Vagina (tissue), 2 donors: Measurements from ENCODE around the gene RAB3GAP2. TPM values are rescaled to one million over a fixed set of nuclear protein-coding genes. Genes with fewer than 3 reads are reported as not detected.

ENCODE experiments used
- DNase-seq, 2 donors: peaks; one replicate each; pipeline ENCODE4 v3.0.0-alpha.2; 2017; ENCODE audit errors: extremely low spot score in 2 of 2
- H3K27ac ChIP-seq: fragments of 200-600 bp; sonication (generic); one replicate; pipeline ENCODE4 v1.5.1; 2019
- H3K27me3 ChIP-seq: fragments of 200-600 bp; sonication (generic); one replicate; pipeline ENCODE4 v1.5.1; 2019
- H3K36me3 ChIP-seq, 2 donors: fragments of 200-600 bp; sonication (generic); one replicate each; pipeline ENCODE4 v1.5.1; 2017 to 2019
- H3K4me1 ChIP-seq: fragments of 200-600 bp; sonication (generic); one replicate; pipeline ENCODE4 v1.5.1; 2019
- H3K4me3 ChIP-seq, 2 donors: fragments of 200-600 bp; sonication (generic); 1 replicate in 1 of 2; 2 replicates in 1 of 2; pipeline ENCODE4 v1.5.1; 2016 to 2019
- H3K9me3 ChIP-seq: fragments of 200-600 bp; sonication (generic); one replicate; pipeline ENCODE4 v1.5.1; 2019
- CTCF ChIP-seq, 3 experiments: fragments of 450-650 bp in 2 of 3; fragments of 200-600 bp in 1 of 3; sonication (generic) in 1 of 3; IDR thresholded peaks; one replicate each; pipeline ENCODE4 v1.5.1; 2017 to 2019; ENCODE audit warnings: antibody characterized with exemption in 3 of 3, mild to moderate bottlenecking in 2 of 3, moderate library complexity in 2 of 3
- POLR2A ChIP-seq, 2 donors: fragments of 450-650 bp; IDR thresholded peaks; one replicate each; pipeline ENCODE4 v1.6.1; 2017; ENCODE audit warnings: antibody characterized with exemption in 2 of 2, mild to moderate bottlenecking in 2 of 2, moderate library complexity in 2 of 2
- POLR2AphosphoS5 ChIP-seq, 2 donors: sonication (generic); formaldehyde crosslinking; IDR thresholded peaks; one replicate each; pipeline ENCODE4 v1.9.0; 2017; ENCODE audit warnings: antibody characterized with exemption in 2 of 2, mild to moderate bottlenecking in 2 of 2, low read depth in 1 of 2; ENCODE audit not compliant: insufficient read depth in 1 of 2
- intact Hi-C: fragments of 100-400 bp; cut with DNase I; formaldehyde crosslinking; loops from one replicate; pipeline ENCODE4 v1.15.1; 2023
- total RNA-seq: library from RNA; depleted of rRNA; stranded (reverse); fragments of >200 nt; gene quantifications from one replicate; pipeline ENCODE4 v1.2.3, GENCODE V29; 2016

Gene RAB3GAP2
- total RNA-seq, 1 donor from 2014 or later: 16.9 TPM

DNA sequence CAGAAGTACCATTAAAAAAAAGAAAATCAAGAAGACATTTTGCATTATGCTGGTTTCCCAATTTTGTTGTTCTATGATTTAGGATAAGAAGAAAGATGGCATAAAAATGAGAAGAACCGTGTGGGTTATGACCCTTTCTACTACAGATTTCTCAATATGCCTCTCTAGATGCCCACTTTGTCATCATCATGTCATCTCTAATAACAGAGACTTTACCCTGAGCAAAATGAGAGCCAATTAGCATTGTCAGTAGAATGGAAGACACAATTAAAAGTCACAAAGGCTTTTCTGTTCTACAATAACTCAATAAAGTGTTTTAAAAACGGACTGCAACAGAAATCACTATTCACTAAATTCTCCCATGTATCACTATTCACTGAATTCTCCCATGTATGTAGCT, 85.5 kb downstream of the RAB3GAP2 start:
- intact Hi-C loops: no loop called here
- Histone ChIP-seq H3K27ac (no peak overlapping the region), H3K9me3 (no peaks in the 10 kb centered on the region), H3K36me3 (peaks cover 0 to 48% of the 10 kb centered on the region in 2 donors), H3K27me3 (no peaks in the 10 kb centered on the region), H3K4me1 (no peaks in the 10 kb centered on the region), H3K4me3 (no peak overlapping the region)
- no peak for DNase-seq
- no peak for TF ChIP-seq CTCF (IDR thresholded peaks at IDR 0.05)
- no peak for TF ChIP-seq POLR2A (IDR thresholded peaks at IDR 0.05)
- TF ChIP-seq POLR2AphosphoS5 (IDR thresholded peaks at IDR 0.05; ENCODE audit: insufficient read depth in 1 of 2, low read depth in 1 of 2): no peak

GRCh38 chr1:220184506-220184905, 87.7 kb downstream of the RAB3GAP2 start:
- intact Hi-C loops: no loop called here
- Histone ChIP-seq H3K27me3 (no peaks in the 10 kb centered on the region), H3K4me1 (no peaks in the 10 kb centered on the region), H3K4me3 (no peak overlapping the region), H3K36me3 (peaks cover 0 to 43% of the 10 kb centered on the region in 2 donors), H3K27ac (no peak overlapping the region), H3K9me3 (no peaks in the 10 kb centered on the region)
- no peak for TF ChIP-seq POLR2AphosphoS5 (IDR thresholded peaks at IDR 0.05; ENCODE audit: insufficient read depth in 1 of 2, low read depth in 1 of 2)
- no peak for TF ChIP-seq CTCF (IDR thresholded peaks at IDR 0.05)
- TF ChIP-seq POLR2A (IDR thresholded peaks at IDR 0.05): no peak
- DNase-seq: no peak

DNA sequence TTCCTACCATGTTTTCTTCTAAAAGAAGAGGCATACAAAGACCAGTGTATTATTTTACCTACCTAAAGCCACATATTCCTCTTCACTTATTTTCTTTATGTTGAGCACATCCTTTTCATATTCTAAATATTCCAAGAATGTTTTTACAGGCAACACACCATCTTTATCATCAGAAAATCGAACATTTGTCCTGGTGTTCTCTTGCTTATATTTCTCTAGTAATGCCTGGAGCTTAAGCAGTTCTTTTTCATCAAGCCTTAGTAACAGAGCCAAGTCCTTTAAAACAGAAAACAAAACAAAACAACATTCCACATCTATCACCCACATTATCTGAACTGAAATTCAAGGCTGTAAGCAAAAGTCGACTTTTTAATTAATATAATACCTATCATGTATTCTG, 89.6 kb downstream of the RAB3GAP2 start:
- peaks cover 0 to 30% of the 10 kb centered on the region in 2 donors for H3K36me3 ChIP-seq

DNA sequence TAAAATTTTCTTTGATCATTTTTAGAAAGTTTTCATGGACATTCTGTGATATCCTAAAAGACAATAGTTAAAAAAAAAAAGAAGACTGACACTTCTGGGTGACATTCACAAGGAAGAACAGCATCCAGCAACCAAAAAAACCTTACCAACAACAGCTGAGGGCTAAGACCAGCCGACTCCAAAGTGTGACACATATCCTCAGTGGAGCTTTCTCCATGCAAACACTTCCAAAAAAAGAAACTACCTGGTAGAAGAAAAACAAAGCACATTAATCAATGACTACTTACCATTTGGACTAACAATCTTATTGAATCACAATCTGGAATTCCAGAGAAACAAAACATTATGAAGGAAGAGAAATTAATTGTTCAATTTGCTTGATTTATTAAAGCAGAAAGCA, 90.1 kb downstream of the RAB3GAP2 start:
- no peak for DNase-seq
- Histone ChIP-seq H3K4me3 (no peak overlapping the region), H3K27me3 (no peaks in the 10 kb centered on the region), H3K4me1 (no peaks in the 10 kb centered on the region), H3K27ac (no peak overlapping the region), H3K9me3 (no peaks in the 10 kb centered on the region), H3K36me3 (peaks cover 0 to 27% of the 10 kb centered on the region in 2 donors)
- intact Hi-C loops: no loop called here
- TF ChIP-seq POLR2AphosphoS5 (IDR thresholded peaks at IDR 0.05; ENCODE audit: insufficient read depth in 1 of 2, low read depth in 1 of 2) (no peak), POLR2A (IDR thresholded peaks at IDR 0.05) (no peak), CTCF (IDR thresholded peaks at IDR 0.05) (no peak)

More for the DNA sequence above, 89.6 kb downstream of the RAB3GAP2 start:
- H3K9me3 ChIP-seq: no peaks in the 10 kb centered on the region
- no peak overlapping the region for H3K27ac ChIP-seq
- H3K4me3 ChIP-seq: no peak overlapping the region
- H3K4me1 ChIP-seq: no peaks in the 10 kb centered on the region
- TF ChIP-seq POLR2AphosphoS5 (IDR thresholded peaks at IDR 0.05; ENCODE audit: insufficient read depth in 1 of 2, low read depth in 1 of 2) (no peak), CTCF (IDR thresholded peaks at IDR 0.05) (no peak)
- DNase-seq: no peak
- intact Hi-C loops: no loop called here
- H3K27me3 ChIP-seq: no peaks in the 10 kb centered on the region

DNA sequence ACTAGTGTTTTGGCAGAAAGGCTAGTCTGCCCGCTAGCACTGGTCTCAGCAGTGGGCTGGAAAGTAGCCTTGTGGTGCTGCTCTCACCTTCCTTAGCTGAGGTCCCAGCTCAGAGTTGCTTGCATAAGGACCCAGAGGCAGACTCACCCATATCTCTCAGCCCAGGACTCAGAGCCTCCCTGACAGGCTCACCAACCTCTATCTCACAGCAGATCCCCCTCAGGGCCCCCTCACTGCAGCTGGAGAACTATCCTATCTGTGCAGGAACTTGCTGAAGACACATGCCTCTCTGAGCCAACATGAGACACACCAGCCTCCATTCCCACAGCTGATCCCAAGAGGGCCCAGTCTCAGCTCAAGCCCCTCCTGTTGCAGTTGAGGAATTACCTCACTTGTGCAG, 95.7 kb downstream of the RAB3GAP2 start:
- no peak for DNase-seq
- no peak for TF ChIP-seq CTCF (IDR thresholded peaks at IDR 0.05)
- TF ChIP-seq POLR2AphosphoS5 (IDR thresholded peaks at IDR 0.05; ENCODE audit: insufficient read depth in 1 of 2, low read depth in 1 of 2): no peak
- TF ChIP-seq POLR2A (IDR thresholded peaks at IDR 0.05): no peak
- Histone ChIP-seq H3K36me3 (peaks cover 0 to 17% of the 10 kb centered on the region in 2 donors), H3K9me3 (no peaks in the 10 kb centered on the region), H3K27me3 (no peaks in the 10 kb centered on the region), H3K4me3 (no peak overlapping the region), H3K4me1 (no peaks in the 10 kb centered on the region), H3K27ac (no peak overlapping the region)
- intact Hi-C loops: no loop called here
